ENCODE measurements around the gene ESRRG.
"Not testable (repeated sequence)": the region's sequence is repeated elsewhere in the genome, so short reads cannot be mapped to it uniquely, and the experiment has no call there.

ESRRG gene

DNA sequence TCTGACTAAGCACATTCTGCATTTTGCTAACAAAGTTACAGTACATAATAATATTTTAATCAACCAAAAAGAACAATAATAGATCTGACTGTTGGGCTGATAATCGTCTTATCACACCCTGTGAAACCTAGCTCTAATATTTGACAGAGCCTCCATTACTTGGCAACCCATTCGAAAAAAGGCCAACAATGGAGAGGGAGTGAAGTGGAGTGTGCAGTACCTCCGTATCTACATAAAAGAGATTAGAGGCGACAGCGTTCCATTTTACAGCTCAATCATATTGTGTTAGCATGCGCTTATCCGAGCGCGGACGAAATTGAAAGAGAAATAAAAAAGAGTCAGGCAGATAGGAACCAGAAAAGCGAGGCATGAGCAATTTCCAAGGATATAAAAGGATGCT lies 162.7 kb downstream of the ESRRG start:
- DNase-seq = no peak

- DNase-seq = no peak
Measured at GRCh38 chr1:216559359-216559758, 163.9 kb downstream of the ESRRG start.

DNA sequence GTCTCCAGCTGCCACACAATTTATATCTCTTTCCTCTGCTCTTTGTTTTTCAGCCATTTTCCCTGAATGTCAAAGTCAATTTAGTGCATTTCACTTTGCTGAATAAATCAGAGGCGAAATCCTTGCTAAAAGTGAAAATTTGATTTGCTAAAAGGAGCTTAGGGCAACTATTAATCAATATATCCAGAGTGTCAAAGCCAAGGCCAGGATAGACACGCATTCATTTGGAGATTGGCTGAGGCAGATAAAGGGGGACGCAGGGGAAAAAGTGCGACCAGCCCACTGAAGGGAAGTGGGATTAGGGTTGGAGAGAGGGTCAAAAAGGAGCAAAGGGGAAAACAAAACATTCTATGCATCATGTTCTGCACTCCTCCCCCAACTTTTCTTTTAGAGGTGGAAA lies 167.6 kb downstream of the ESRRG start:
- DNase-seq = no peak

DNA sequence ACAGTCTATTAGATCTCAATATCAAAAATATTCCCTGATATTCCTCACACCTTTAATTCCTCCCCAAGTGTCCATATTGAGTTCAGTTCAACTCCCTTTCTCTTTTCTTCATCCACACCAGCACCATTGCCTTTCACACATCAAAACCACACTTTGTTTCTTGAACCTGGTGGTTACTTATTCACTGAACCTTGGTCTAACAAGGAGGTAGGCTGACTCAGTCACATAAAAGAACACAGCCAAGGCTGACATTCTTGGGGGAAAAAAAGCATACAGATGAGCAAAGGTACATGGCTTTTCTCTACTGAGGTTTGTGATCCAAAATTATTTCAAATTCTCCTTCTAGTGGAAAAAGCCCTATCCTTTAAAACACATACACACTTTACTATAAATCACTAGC lies 168.3 kb downstream of the ESRRG start:
- no peak for DNase-seq

DNA sequence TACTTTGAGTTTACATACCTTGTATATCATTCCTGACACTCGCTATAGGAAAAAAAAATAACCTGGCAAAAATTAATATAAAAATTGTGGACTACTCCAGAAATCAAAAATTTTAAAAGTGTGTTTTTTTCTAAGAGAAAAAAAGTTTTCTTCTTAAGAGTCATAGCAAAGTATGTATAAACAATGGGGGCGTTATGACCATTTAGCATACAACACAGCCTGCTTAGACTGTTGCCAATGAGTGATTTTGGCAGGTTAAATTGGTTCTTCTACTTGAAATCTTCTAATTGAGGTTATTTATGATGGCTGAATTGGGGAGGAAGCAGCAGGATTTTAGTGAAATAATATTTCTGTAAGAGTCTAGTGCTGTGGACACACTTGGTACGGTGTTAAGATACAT lies 169.5 kb downstream of the ESRRG start:
- DNase-seq = no peak

- DNase-seq = no peak
Measured at GRCh38 chr1:216553040-216553439, 170.2 kb downstream of the ESRRG start.

DNA sequence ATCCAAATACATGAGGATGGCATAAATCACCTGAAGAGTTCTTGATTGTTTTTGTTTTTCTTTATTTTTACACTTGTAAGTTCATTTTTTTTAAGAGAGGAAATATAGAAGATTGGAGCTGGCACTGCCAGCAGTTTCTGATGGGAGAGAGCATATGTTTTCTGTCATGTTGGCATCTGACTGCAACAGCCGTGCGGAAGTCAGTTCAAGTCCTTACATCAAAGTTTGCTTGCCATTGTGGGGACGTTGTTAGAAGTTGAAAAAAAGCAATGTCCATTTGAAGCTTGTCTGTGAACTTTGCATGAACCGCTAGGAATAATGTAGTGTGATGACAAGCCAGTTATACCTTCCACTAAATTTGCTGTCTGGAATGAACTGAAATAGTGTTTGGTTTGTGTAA lies 173.4 kb downstream of the ESRRG start:
- no peak for DNase-seq

DNA sequence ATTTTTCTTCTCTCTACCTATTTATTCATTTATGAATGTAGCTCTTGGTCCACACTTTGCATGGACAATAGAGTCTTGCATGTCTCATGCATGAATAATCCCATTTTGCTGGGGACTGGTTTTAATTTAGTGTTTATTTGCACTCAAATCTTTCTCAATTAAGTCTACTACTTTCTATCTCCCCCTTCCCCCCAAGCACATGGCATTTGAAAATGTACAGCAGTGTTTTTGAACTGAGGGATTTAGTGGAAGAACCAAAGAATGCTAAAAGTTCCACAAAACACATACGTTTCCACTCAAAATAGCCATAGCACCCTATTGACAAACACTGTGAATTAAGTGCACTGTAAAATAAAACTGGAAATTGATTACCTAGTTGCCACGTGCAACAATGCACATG lies 180.5 kb downstream of the ESRRG start:
- no peak for DNase-seq

DNA sequence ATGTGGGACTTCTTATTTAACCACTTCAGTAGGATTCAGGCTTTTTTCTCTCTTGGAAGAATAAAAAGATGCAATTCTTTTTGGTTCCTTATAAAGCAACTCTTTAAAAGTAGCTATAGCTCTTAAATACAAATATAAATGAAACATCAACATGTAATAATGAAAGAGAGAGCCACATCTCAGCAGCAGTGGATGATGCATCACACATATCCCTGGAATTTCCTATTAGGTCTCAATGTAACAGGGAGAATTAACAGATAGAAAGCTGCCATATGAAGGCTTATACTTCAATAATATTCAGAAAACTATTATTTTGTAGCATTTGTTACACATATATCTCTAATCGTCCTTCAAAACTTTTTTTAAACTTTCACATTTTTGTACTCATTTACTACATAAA lies 181.0 kb downstream of the ESRRG start:
- DNase-seq = no peak

DNA sequence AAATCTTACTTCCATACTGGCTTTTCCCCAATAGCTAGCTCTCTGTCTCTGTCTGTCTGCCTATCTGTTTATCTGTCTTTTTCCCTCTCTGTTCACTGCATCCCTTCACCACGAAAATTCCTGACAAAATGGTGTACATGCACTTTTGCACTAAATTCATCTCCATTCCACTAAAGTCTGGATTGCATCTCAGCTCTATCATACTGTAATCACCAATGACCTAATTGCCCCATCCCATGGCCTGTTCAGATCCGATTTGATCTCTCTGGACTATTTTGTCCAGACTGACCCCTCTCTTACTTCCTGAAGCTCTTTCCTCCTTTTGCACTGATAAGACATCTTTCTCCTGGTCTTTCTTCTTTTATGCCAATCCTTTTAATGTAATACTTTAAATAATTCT lies 187.5 kb downstream of the ESRRG start:
- no peak for DNase-seq

- no peak for DNase-seq
Measured at GRCh38 chr1:216535059-216535458, 188.2 kb downstream of the ESRRG start.

- DNase-seq = no peak
Measured at GRCh38 chr1:216533776-216534175, 189.5 kb downstream of the ESRRG start.

- DNase-seq = no peak
Measured at GRCh38 chr1:216532251-216532798, 190.9 kb downstream of the ESRRG start.

DNA sequence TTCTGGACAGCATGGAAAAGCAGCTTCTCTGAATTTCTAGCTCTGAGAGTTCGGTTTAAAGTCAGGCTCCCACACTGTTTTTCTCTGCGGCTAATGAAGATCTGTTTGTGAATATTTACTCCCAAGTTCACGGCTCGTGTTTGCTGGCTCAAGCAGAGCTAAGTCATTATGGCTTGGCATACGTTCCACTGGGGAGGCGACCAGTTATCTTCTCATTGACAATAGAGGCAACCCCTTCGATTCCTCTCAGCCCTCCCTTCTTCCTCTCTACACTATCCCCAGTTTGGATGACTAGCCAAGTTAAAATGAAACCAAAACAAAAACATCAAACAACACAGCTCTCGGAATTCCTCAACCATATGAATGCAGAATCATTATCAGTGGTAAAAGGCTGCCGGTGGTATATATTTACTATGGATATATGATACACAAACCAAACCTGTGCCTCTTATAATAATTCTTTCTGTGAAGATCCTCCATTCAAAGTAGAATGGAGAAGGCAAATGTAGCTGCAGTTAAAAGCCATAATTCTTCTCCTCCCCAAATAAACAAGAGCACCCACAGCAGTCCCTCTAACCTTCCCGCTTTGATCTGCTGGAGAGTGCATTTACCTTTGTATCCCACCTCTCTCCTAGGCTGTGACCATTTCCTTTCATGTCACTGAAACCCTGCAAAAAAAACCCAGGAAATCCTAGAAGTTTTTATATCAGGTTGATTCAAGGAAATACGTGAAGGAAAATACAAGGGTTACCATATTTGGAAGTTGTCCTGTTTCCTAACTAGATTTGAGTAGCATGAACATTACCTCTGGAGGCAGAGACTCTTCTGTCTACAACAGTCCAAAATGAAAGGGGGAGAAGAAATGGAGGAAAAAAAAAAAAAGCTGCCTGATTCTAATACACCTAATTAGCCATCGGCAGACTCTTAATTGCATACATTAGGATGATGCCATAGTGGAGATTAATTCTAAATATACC lies 191.7 kb downstream of the ESRRG start:
- DNase-seq = no peak

- not testable (repeated sequence) for DNase-seq
Measured at GRCh38 chr1:216529851-216530250, 193.4 kb downstream of the ESRRG start.

- DNase-seq = no peak
Measured at GRCh38 chr1:216528816-216529215, 194.4 kb downstream of the ESRRG start.

GRCh38 chr1:216523449-216524190 lies 199.6 kb downstream of the ESRRG start:
- DNase-seq = no peak

- no peak for DNase-seq
Measured at GRCh38 chr1:216523043-216523442, 200.2 kb downstream of the ESRRG start.

DNA sequence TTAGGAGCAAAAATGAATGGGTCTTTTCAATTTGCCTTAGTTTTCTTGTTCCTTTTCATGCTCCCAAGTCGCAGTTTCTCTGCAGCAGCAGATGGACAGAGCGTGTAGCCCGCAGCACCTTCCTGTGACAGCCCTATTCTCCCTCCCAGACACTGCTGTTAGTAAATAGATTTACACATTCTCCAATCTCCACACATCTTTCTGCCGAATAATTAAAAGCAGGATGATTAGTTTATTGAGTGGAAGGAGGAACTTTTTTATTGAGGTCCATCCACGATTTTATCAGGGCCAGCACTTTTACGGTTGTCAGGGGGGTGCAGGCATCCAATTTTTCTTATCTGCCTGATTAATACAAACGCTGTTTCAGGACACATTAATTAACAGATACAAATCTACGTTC lies 201.8 kb downstream of the ESRRG start:
- no peak for DNase-seq

- no peak for DNase-seq
Measured at GRCh38 chr1:216518844-216519627, 204.2 kb downstream of the ESRRG start.

- no peak for DNase-seq
Measured at GRCh38 chr1:216502528-216503162, 220.6 kb downstream of the ESRRG start.

GRCh38 chr1:216500273-216500967 lies 222.8 kb downstream of the ESRRG start:
- DNase-seq = no peak

Data from stimulated activated CD4-positive, alpha-beta T cell treated with anti-CD3 and anti-CD28 coated beads, Interleukin-2, amount 100 ng/mL, for 48 hours (primary cell).